ENCODE measurements around the gene DIO3.

DIO3 gene

GRCh38 chr14:101584055-101584859 lies 23.0 kb downstream of the DIO3 start:
- DNase-seq = no peak

- DNase-seq = no peak
Measured at GRCh38 chr14:101585211-101585610, 23.9 kb downstream of the DIO3 start.

GRCh38 chr14:101586531-101587430 lies 25.5 kb downstream of the DIO3 start:
- no peak for DNase-seq

- DNase-seq = no peak
Measured at GRCh38 chr14:101587441-101587911, 26.2 kb downstream of the DIO3 start.

GRCh38 chr14:101588286-101588975 lies 27.1 kb downstream of the DIO3 start:
- DNase-seq = no peak

- DNase-seq = no peak
Measured at GRCh38 chr14:101588990-101589389, 27.7 kb downstream of the DIO3 start.

GRCh38 chr14:101589486-101590015 lies 28.3 kb downstream of the DIO3 start:
- no peak for DNase-seq

GRCh38 chr14:101590062-101590461 lies 28.8 kb downstream of the DIO3 start:
- no peak for DNase-seq

- DNase-seq = no peak
Measured at GRCh38 chr14:101590616-101591015, 29.3 kb downstream of the DIO3 start.

GRCh38 chr14:101591121-101591520 lies 29.8 kb downstream of the DIO3 start:
- no peak for DNase-seq

- no peak for DNase-seq
Measured at GRCh38 chr14:101591582-101591981, 30.3 kb downstream of the DIO3 start.

GRCh38 chr14:101593411-101594238 lies 32.3 kb downstream of the DIO3 start:
- DNase-seq = no peak

GRCh38 chr14:101594511-101595148 lies 33.3 kb downstream of the DIO3 start:
- DNase-seq = no peak

GRCh38 chr14:101595349-101595748 lies 34.1 kb downstream of the DIO3 start:
- DNase-seq = no peak

- DNase-seq = peak; percentile 33 to 35
Measured at GRCh38 chr14:101595887-101596721, 34.8 kb downstream of the DIO3 start.

- DNase-seq = no peak
Measured at GRCh38 chr14:101596742-101597141, 35.4 kb downstream of the DIO3 start.

GRCh38 chr14:101598159-101598558 lies 36.9 kb downstream of the DIO3 start:
- no peak for DNase-seq

- no peak for DNase-seq
Measured at GRCh38 chr14:101598571-101599233, 37.4 kb downstream of the DIO3 start.

GRCh38 chr14:101599234-101599885 lies 38.1 kb downstream of the DIO3 start:
- peak in 1 of 2 donors; percentile 8 for DNase-seq
